Activated T-cell treated with anti-CD3 and anti-CD28 coated beads, Interleukin-2, amount 50 U/mL, for 72 hours (primary cell): ENCODE results near the gene CHD5. TPM values are rescaled to one million over a fixed set of nuclear protein-coding genes. Genes with fewer than 3 reads are reported as not detected.
"Not testable (repeated sequence)": the region's sequence is repeated elsewhere in the genome, so short reads cannot be mapped to it uniquely, and the experiment has no call there.

ENCODE experiments used
- ATAC-seq, 2 donors: fragments of 150-1000 bp; cut with Tn5 transposase; replicated peaks in 1 of 2; 2 replicates each; pipeline ENCODE4 v1.10.0; 2021; ENCODE audit warnings: moderate library complexity in 2 of 2, mild to moderate bottlenecking in 1 of 2
- DNase-seq, 2 donors: peaks; one replicate each; pipeline ENCODE4 v3.0.0; 2021 to 2022; ENCODE audit warnings: mixed read lengths in 1 of 2
- H3K27ac Mint-ChIP-seq: one replicate; pipeline ENCODE4 v1.8.0; 2022; ENCODE audit warnings: mild to moderate bottlenecking, moderate library complexity, mixed read lengths
- H3K27me3 Mint-ChIP-seq: one replicate; pipeline ENCODE4 v1.8.0; 2022; ENCODE audit warnings: low read depth, mixed read lengths
- H3K36me3 Mint-ChIP-seq, 2 donors: one replicate each; pipeline ENCODE4 v1.8.0; 2022; ENCODE audit warnings: mixed read lengths in 2 of 2, mild to moderate bottlenecking in 1 of 2; ENCODE audit not compliant: insufficient read depth in 2 of 2
- H3K4me1 Mint-ChIP-seq: one replicate; pipeline ENCODE4 v1.8.0; 2022; ENCODE audit warnings: low read depth, mixed read lengths
- H3K4me3 Mint-ChIP-seq, 2 donors: one replicate each; pipeline ENCODE4 v1.8.0; 2022; ENCODE audit warnings: mild to moderate bottlenecking in 2 of 2, mixed read lengths in 2 of 2, moderate library complexity in 2 of 2
- H3K9me3 Mint-ChIP-seq, 2 donors: one replicate each; pipeline ENCODE4 v1.8.0; 2022; ENCODE audit warnings: mixed read lengths in 2 of 2
- total RNA-seq, 2 donors: library from RNA; stranded (reverse); gene quantifications; one replicate each; pipeline ENCODE4 v1.2.3, GENCODE V29; 2022

The CHD5 gene
- total RNA-seq = under 1 TPM; 0.16 to 0.31 TPM

GRCh38 chr1:6180268-6180706 is at the start of gene CHD5:
Gene CHD5, minus strand, starts transcription at chr1:6180321. Its CDS starts 298 bp downstream, at chr1:6180023.
- DNase-seq = no peak
- no peak within 1 kb of the TSS for H3K27ac Mint-ChIP-seq

GRCh38 chr1:6225651-6226050 is 45.5 kb upstream of the CHD5 start:
- no peak for DNase-seq
- H3K36me3 Mint-ChIP-seq = peaks cover 2 to 23% of the 10 kb centered on the region in 2 donors
- H3K27me3 Mint-ChIP-seq = no peaks in the 10 kb centered on the region
- ATAC-seq = no peak
- H3K4me3 Mint-ChIP-seq = no peak overlapping the region
- no peaks in the 10 kb centered on the region for H3K9me3 Mint-ChIP-seq
- no peaks in the 10 kb centered on the region for H3K4me1 Mint-ChIP-seq
- H3K27ac Mint-ChIP-seq = no peak overlapping the region

More at GRCh38 chr1:6180268-6180706, at the start of gene CHD5:
- Mint-ChIP-seq H3K27me3 (peaks cover 47% of the 10 kb centered on the region), H3K4me3 (peak within 1 kb of the TSS; percentile 68 to 74), H3K4me1 (peaks cover 28% of the 10 kb centered on the region), H3K36me3 (no peaks in the 10 kb centered on the region), H3K9me3 (no peaks in the 10 kb centered on the region)
- ATAC-seq = peak; percentile 28 to 29

GRCh38 chr1:6224718-6225117 is 44.6 kb upstream of the CHD5 start:
- Mint-ChIP-seq H3K36me3 (peaks cover 2 to 23% of the 10 kb centered on the region in 2 donors), H3K4me1 (no peaks in the 10 kb centered on the region), H3K4me3 (no peak overlapping the region), H3K9me3 (no peaks in the 10 kb centered on the region), H3K27me3 (no peaks in the 10 kb centered on the region), H3K27ac (no peak overlapping the region)
- ATAC-seq = no peak
- no peak for DNase-seq

GRCh38 chr1:6223617-6224016 is 43.5 kb upstream of the CHD5 start:
- no peak overlapping the region for H3K4me3 Mint-ChIP-seq
- DNase-seq = no peak
- H3K36me3 Mint-ChIP-seq = peaks cover 2 to 21% of the 10 kb centered on the region in 2 donors
- H3K27me3 Mint-ChIP-seq = no peaks in the 10 kb centered on the region
- H3K4me1 Mint-ChIP-seq = no peaks in the 10 kb centered on the region
- ATAC-seq = no peak
- H3K27ac Mint-ChIP-seq = no peak overlapping the region
- no peaks in the 10 kb centered on the region for H3K9me3 Mint-ChIP-seq

GRCh38 chr1:6222636-6223035 is 42.5 kb upstream of the CHD5 start:
- Mint-ChIP-seq H3K27me3 (no peaks in the 10 kb centered on the region), H3K4me3 (no peak overlapping the region), H3K4me1 (no peaks in the 10 kb centered on the region), H3K9me3 (no peaks in the 10 kb centered on the region), H3K27ac (no peak overlapping the region), H3K36me3 (peaks cover 2 to 20% of the 10 kb centered on the region in 2 donors)
- ATAC-seq = no peak
- no peak for DNase-seq

- Mint-ChIP-seq H3K4me1 (no peaks in the 10 kb centered on the region), H3K36me3 (peaks cover 0 to 18% of the 10 kb centered on the region in 2 donors), H3K9me3 (no peaks in the 10 kb centered on the region), H3K27me3 (no peaks in the 10 kb centered on the region), H3K27ac (no peak overlapping the region), H3K4me3 (no peak overlapping the region)
- no peak for ATAC-seq
- DNase-seq = no peak
Observed at GRCh38 chr1:6221210-6221784, 41.2 kb upstream of the CHD5 start.

- Mint-ChIP-seq H3K36me3 (peaks cover 0 to 17% of the 10 kb centered on the region in 2 donors), H3K9me3 (no peaks in the 10 kb centered on the region), H3K27ac (no peak overlapping the region), H3K4me1 (no peaks in the 10 kb centered on the region), H3K27me3 (peaks cover 5% of the 10 kb centered on the region), H3K4me3 (no peak overlapping the region)
- ATAC-seq = no peak
- DNase-seq = no peak
Observed at GRCh38 chr1:6220236-6220635, 40.1 kb upstream of the CHD5 start.

- H3K27ac Mint-ChIP-seq, ATAC-seq, H3K4me3 Mint-ChIP-seq, H3K9me3 Mint-ChIP-seq, DNase-seq, H3K4me1 Mint-ChIP-seq, H3K27me3 Mint-ChIP-seq: not testable (repeated sequence)
- H3K36me3 Mint-ChIP-seq = peaks cover 0 to 16% of the 10 kb centered on the region in 2 donors
Observed at GRCh38 chr1:6219641-6220040, 39.5 kb upstream of the CHD5 start.

- peaks cover 6% of the 10 kb centered on the region for H3K27me3 Mint-ChIP-seq
- peaks cover 0 to 9% of the 10 kb centered on the region in 2 donors for H3K36me3 Mint-ChIP-seq
- DNase-seq = no peak
- no peaks in the 10 kb centered on the region for H3K9me3 Mint-ChIP-seq
- no peak for ATAC-seq
- H3K4me1 Mint-ChIP-seq = no peaks in the 10 kb centered on the region
- H3K27ac Mint-ChIP-seq = no peak overlapping the region
- no peak overlapping the region for H3K4me3 Mint-ChIP-seq
Observed at GRCh38 chr1:6218375-6219164, 38.4 kb upstream of the CHD5 start.

- H3K27me3 Mint-ChIP-seq = peaks cover 22% of the 10 kb centered on the region
- no peak overlapping the region for H3K4me3 Mint-ChIP-seq
- no peaks in the 10 kb centered on the region for H3K36me3 Mint-ChIP-seq
- DNase-seq (no peak), ATAC-seq (no peak)
- H3K27ac Mint-ChIP-seq = no peak overlapping the region
- no peaks in the 10 kb centered on the region for H3K9me3 Mint-ChIP-seq
- peaks cover 5% of the 10 kb centered on the region for H3K4me1 Mint-ChIP-seq
Observed at GRCh38 chr1:6212193-6212959, 32.3 kb upstream of the CHD5 start.

- Mint-ChIP-seq H3K4me1 (peaks cover 5% of the 10 kb centered on the region), H3K27ac (no peak overlapping the region), H3K36me3 (no peaks in the 10 kb centered on the region), H3K9me3 (no peaks in the 10 kb centered on the region), H3K27me3 (peaks cover 22% of the 10 kb centered on the region), H3K4me3 (no peak overlapping the region)
- DNase-seq = no peak
- ATAC-seq = no peak
Observed at GRCh38 chr1:6211731-6212130, 31.6 kb upstream of the CHD5 start.

- H3K9me3 Mint-ChIP-seq = no peaks in the 10 kb centered on the region
- ATAC-seq = no peak
- H3K27me3 Mint-ChIP-seq = peaks cover 22% of the 10 kb centered on the region
- peaks cover 5% of the 10 kb centered on the region for H3K4me1 Mint-ChIP-seq
- no peak overlapping the region for H3K4me3 Mint-ChIP-seq
- no peak for DNase-seq
- H3K27ac Mint-ChIP-seq = no peak overlapping the region
- H3K36me3 Mint-ChIP-seq = no peaks in the 10 kb centered on the region
Observed at GRCh38 chr1:6210591-6211355, 30.7 kb upstream of the CHD5 start.
